H1 (cell line): ENCODE measurements around the gene GRAP.
"Not testable (repeated sequence)": the region's sequence is repeated elsewhere in the genome, so short reads cannot be mapped to it uniquely, and the experiment has no call there.

ENCODE experiments used
- BACH1 ChIP-seq: IDR thresholded peaks from 2 replicates; pipeline ENCODE4 v1.6.1; 2012; ENCODE audit warnings: low read length, improper control_type of control experiment
- E2F6 ChIP-seq: IDR thresholded peaks from 2 replicates; pipeline ENCODE4 v1.6.1; 2012; ENCODE audit warnings: inconsistent platforms
- SAP30 ChIP-seq: fragments of 300-600 bp; sonication (generic); IDR thresholded peaks from 2 replicates; pipeline ENCODE4 v1.7.1; 2012; ENCODE audit warnings: low read length, moderate library complexity, mild to moderate bottlenecking, inconsistent platforms; ENCODE audit not compliant: insufficient read depth, insufficient replicate concordance

- not testable (repeated sequence) for TF ChIP-seq SAP30, BACH1, E2F6
These were observed 23.8 kb upstream of the GRAP start for GRCh38 chr17:19070318-19071168.
